HG03457 (cell line): ENCODE results near the gene MEI1.
"Not testable (repeated sequence)": the region's sequence is repeated elsewhere in the genome, so short reads cannot be mapped to it uniquely, and the experiment has no call there.

ENCODE experiments used
- ATAC-seq: cut with Tn5 transposase; IDR thresholded peaks from one replicate; pipeline ENCODE4 v1.9.1; 2021; ENCODE audit warnings: moderate number of reproducible peaks; ENCODE audit not compliant: unreplicated experiment

The MEI1 gene, protein sequence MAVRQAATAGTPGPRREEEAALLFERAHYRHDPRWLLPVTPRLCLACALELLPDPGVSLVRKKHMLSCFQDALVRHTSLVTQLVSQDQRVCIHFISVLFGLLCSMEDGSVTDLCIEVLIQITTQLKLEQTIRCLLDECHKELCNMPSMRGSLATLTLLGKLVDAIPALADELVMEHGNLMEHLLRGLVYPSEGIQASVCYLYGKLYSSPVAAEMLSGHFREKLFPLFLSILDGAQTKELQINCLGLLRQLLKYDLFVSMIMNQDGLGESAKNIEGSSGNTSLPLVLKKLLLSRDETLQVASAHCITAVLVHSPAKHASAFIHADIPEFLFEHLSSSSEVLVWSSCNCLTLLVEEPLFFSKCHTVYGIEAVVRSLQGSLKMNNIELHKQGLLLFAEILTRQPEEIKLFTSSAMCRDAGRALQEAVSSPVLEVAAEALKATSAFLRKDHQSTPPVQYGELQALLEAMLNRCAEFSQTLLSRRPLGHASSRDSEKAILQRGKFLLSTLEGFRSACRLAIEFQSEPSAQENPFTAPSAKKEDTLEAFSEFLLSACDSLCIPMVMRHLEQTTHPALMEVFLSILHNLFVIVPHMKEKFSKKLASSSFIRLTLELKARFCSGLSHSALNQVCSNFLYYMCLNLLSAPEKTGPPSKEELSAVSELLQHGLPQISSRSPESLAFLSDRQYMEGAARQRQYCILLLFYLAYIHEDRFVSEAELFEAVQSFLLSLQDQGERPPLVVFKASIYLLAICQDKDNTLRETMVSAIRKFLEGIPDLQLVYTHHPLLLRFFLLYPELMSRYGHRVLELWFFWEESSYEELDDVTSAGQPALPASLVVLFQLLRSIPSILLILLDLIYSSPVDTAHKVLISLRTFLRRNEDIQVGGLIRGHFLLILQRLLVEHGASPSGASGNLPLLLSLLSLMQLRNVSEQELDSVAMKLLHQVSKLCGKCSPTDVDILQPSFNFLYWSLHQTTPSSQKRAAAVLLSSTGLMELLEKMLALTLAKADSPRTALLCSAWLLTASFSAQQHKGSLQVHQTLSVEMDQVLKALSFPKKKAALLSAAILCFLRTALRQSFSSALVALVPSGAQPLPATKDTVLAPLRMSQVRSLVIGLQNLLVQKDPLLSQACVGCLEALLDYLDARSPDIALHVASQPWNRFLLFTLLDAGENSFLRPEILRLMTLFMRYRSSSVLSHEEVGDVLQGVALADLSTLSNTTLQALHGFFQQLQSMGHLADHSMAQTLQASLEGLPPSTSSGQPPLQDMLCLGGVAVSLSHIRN

DNA sequence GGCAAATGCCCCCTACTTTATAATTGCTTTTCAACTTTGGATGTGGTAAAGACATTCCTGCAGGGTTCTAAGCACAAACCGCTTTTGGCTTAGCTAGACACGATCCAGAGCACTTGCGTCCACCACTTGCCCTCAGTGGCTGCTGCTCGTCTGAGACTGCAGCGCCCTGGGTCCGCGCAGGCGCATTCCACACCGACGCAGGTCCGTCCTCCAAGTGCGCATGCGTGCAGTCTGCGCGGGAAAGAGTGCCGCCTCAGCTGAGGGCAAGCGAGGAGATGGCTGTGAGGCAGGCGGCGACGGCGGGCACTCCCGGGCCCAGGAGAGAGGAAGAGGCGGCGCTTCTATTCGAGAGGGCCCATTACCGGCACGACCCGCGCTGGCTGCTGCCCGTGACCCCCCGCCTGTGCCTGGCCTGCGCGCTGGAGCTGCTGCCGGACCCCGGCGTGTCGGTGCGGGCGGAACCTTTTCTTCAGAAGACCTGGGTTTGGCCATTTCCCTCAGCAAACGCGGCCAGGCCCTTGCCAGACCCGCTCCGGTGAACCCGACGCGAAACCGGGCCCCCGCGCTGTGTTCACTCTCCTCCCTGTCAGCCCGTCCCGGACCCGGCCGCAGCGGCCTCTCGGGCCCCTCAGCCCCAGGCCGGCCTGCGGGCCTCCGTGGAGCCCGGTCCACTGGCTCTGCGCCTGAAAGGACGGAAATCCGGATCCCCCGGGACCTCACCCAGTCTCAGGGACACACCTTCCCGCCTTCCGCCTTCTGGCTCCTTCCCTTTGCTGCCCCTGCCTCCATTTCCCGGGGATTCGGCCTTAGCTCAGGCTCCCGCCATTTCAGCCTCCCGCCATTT is at the start of gene MEI1:
Gene MEI1, plus strand, starts transcription at position 240 of the 844 bp plus-strand sequence. Its CDS starts 36 bp downstream, at position 276.
- ATAC-seq: no peak

DNA sequence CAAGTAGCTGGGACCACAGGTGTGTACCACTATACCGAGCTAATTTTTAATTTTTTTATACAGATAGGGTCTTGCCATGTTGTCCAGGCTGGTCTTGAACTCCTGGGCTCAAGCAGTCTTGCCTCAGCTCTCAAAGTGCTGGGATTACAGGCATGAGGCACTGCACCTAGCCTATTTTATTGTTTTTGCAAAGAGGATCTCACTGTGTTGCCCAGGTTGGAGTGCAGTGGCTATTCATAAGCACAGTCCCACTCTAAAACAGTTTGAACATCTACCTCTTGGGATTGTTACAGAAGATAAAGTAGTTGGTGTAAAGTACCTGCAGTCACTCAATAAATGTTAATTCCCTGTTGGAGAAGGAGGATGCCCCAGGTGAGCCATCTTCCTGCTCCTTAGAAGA is 49.1 kb upstream of the MEI1 start:
- no peak for ATAC-seq

DNA sequence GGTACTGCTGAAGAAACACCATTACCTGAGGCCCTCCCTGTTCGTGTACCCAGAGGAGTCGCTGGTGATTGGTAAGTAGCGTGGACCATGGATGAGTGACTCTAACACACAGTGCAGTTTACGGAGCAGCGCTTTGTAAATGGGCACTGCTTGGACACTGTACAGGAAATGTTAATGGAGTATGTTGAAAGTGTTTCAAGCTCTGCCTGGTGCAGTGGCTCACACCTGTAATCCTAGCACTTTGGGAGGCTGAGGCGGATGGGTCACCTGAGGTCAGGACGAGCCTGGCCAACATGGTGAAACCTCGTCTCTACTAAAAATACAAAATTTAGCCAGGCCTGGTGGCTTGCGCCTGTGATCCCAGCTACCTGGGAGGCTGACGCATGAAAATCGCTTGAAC is 48.5 kb upstream of the MEI1 start:
- ATAC-seq: no peak

DNA sequence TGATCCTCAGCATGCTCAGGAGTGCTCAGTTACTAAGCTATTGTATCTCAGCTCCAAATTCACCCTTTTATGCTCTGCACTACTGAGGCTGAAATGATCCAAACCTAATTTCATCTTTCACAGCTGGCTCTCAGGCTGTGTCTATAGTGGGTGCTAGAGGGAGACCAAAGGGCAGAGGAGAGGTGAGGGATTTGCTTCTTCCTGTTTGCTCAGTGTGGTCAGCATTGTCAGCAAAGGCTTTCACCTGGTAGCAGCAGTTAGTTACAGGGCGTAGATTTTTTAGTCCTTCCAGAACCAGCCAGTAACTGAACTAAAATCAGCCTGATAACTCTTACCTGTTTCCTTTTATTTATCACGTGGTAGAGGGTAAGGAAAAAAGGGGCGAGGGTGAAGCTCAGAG is 45.0 kb upstream of the MEI1 start:
- ATAC-seq: no peak

DNA sequence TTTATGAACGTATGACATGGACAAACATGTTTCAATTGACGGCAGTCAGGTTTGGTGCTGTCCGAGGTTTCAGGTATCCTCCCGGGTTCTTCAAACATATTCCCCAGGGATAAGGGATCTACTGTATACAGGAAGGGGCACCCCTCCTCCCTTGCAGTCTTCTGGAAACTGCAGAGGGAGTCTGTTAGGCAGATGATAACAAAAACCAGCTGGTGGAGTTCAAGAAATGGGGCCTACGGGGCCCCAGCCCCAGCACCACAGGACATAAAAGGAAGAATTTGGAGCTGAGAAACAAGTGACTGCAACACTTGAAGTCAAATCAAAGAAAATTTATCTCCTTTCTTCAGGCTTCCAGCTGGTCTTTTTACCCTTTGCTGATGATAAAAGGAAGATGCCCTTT is 42.7 kb upstream of the MEI1 start:
- ATAC-seq: no peak

DNA sequence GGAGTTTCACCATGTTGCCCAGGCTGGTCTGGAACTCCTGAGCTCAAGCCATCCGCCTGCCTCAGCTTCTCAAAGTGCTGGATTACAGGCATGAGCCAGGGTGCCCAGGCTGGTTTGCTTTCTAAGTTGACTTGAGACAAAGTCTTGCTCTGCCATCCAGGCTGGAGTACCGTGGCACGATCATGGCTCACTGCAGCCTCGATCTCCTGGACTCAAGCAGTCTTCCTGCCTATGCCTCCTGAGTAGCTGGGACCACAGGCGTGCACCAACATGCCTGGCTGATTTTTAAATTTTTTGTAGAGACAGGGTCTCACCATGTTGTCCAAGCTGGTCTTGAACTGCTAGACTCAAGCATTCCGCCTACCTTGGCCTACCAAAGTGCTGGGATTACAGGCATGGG is 41.6 kb upstream of the MEI1 start:
- ATAC-seq: no peak

DNA sequence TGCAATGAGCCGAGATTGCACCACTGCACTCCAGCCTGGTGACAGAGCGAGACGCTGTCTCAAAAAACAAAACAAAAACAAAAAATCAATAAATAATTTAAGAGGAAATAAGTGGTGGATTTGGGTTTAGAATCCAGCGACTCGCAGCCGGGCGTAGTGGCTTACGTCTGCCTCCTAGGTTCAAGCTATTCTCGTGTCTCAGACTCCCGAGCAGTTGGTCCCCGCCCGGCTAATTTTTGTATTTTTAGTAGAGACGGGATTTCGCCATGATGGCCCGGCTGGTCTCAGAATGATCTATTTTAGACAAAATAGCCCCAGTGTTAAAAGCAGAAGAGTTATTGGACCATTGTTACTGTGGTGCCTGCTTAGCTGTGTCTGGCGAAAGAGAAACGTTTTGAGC is 40.4 kb upstream of the MEI1 start:
- no peak for ATAC-seq

DNA sequence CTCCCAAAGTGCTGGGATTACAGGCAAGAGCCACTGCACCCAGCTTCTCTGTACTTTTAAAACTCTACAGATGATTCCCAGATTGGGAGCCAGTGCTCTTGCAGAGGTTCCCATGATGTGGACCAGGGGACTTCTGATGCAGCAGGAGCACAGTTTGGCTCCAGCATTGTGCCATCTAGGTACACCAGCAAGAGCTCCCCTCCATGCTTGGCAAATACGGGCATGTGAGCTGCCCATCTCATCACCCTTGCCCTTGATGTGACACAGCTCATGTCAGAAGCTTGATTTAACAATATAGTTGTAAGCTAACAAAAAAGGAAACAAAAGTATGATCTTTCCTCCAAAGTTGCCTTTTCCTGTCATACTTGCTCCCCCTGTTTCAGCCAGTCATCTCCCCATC is 39.4 kb upstream of the MEI1 start:
- ATAC-seq: no peak

DNA sequence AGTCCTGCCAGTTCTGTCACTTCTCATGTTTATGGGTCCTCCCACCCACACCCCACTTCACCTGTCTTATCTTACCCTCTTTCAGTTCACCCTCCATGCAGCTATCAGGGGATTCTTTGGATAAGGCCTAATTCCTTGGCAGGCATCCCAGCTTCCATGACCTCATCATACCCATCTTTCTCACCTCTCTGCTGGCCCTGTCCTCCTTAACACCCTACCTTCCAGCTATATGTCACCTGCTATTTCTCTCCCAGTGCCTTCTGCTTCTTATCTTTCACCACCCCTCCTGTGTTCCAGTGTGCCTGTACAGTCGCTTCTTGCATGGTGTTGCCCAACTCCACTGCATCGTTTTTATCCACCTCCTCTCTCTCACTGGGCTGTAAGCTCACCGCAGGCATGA is 38.9 kb upstream of the MEI1 start:
- no peak for ATAC-seq

DNA sequence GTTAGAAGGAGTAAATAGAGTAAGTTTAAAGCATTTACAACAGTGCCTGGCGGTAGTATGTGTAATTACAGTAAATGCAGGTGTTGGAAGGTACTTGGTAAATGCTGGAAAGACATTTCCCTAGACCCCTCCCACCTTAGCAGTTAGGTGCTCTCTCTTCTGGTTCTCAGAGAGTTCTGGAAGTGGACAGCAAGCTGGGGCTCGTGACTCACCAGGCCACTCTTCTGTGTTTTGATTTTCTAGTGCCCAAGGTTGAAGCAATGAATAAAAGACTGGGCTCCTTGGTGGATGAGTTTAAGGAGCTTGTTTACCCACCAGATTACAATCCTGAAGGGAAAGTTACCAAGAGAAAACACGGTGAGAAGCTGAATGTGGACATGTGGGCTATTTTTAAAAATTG is 38.2 kb upstream of the MEI1 start:
- no peak for ATAC-seq

DNA sequence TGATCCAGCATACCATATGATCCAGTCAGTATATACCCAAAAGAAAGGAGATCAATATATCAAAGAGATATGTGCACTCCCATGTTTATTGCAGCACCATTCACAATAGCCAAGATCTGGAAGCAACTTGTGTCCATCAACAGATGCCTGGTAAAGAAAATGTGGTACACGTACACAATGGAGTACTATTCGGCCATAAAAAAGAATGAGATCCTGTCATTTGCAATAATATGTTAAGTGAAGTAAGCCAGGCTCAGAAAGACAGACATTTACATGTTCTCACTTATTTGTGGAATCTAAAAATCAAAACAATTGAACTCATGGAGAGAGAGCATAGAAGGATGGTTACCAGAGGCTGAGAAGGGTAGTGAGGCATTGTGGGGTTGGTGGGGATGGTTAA is 37.6 kb upstream of the MEI1 start:
- no peak for ATAC-seq

DNA sequence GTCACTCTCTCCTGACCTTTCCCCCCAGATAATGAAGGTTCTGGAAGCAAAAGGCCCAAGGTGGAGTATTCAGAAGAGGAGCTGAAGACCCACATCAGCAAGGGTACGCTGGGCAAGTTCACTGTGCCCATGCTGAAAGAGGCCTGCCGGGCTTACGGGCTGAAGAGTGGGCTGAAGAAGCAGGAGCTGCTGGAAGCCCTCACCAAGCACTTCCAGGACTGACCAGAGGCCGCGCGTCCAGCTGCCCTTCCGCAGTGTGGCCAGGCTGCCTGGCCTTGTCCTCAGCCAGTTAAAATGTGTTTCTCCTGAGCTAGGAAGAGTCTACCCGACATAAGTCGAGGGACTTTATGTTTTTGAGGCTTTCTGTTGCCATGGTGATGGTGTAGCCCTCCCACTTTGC is 35.7 kb upstream of the MEI1 start:
- not testable (repeated sequence) for ATAC-seq

DNA sequence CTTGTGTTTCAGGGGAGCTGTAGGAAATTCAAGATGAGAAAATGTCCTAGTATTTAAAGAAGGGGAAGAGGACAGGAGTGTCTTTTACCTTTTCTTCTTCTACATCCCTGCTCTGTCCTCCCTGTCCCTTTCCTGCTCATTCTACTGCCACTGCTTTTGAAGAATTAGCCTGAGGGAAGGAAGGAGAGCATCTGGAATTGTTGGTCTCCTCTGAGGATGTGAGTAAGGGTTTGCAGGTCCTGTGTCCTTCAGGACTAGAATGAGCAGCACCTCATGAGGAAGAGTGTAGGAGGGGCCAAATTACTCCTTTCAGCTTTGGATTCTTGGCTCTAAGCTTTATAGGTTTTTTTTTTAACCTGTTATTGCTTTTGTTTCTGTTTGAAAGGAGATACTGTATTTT is 34.8 kb upstream of the MEI1 start:
- ATAC-seq: no peak

DNA sequence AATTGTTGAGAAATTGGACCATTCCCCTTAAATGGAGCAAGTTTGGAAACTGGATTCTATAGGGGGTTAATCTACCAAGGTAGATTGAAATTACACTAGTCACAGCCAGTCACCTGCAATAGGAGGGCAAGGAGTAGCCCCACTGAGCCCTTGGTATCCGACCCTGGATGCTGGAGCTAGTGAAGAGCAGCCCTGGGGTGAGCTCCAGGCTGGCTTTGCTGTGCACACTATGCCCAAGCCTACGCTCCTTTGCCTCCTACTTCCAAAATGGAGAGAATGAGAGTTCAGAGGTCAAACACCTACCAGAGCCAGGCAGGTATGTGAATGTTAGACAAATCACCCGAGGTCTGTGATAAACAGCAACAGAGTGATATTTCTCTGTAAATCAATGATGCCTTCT is 34.4 kb upstream of the MEI1 start:
- ATAC-seq: no peak

DNA sequence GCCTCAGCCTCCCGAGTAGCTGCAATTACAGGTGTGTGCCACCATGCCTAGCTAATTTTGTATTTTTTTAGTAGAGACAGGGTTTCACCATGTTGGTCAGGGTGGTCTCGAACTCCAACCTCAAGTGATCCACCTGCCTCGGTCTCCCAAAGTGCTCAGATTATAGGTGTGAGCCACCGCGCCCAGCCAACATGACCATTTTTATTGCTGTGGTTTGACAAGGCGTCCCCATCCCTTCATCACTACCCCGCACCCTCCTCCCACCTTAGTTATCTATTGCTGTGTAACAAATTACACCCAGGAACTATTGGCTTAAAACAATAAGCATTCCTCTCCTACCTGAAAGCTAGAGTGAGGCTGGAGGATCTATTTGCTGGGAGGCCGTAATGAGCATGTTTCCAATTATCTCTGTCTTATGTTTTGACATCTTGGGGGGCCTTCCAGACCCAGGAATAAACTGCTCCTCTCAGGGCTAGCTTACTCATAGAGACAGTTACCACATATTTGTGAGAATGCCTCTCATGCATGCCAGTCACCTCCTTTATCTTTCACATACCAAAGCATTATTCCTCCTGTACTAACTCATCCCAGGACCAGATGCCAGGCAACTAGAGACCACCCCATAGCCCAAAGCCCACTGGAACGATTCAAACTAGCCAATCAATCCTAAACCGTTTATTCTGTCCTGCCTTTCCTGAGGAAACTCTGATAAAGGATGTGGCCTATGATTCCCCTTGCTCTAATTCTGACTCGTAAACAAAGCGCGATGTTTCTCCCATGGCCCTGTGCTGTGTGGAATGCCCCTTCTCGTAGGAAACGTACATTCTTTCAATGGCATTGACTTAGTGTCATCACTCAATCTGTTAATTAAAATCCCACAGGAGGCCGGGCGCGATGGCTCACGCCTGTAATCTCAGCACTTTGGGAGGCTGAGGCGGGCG is 30.1 kb upstream of the MEI1 start:
- no peak for ATAC-seq

DNA sequence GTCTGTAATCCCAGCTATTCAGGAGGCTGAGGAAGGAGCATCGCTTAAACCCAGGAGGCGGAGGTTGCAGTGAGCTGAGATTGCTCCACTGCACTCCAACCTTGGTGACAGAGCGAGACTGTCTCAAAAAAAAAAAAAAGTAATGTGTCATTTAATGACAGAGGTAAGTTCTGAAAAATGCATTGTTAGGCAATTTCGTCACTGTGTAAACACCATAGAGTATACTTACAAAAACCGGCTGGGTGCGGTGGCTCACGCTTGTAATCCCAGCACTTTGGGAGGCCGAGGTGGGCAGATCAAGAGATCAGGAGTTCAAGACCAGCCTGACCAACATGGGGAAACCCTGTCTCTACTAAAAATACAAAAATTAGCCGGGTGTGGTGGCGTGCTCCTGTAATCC is 27.2 kb upstream of the MEI1 start:
- not testable (repeated sequence) for ATAC-seq

DNA sequence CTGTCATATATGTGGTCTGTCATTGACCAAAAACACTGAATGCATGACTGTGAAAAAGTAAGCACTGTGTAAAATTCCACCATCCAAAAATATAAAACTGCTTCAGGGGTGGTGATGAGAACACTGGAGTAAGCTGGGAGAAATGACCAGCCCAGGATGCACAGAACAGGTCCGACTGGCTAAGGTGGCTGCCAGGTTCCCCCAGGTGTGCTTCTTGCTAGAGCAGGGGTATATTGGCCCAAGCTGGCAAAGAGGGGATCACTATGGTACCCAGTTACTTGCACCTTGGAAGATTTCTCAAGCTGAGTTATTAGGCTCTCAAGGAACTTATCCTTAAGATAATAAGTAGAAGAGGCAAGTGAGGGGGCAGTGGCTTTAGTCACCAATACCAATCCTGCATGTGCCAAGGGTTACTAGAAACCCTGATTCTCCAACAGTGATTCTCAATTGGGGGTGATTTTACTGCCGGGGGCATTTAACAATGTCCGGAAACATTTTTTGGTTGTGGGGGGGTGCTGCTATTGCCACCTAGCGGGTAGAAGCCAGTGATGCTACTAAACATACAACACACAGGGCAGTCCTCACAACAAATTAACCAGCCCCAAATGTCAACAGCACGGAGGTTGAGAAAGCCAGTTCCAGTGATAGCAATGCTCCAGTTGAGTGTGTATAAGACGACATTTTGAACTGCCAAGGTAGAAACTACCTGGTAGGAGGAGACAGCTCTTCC is 26.4 kb upstream of the MEI1 start:
- no peak for ATAC-seq

DNA sequence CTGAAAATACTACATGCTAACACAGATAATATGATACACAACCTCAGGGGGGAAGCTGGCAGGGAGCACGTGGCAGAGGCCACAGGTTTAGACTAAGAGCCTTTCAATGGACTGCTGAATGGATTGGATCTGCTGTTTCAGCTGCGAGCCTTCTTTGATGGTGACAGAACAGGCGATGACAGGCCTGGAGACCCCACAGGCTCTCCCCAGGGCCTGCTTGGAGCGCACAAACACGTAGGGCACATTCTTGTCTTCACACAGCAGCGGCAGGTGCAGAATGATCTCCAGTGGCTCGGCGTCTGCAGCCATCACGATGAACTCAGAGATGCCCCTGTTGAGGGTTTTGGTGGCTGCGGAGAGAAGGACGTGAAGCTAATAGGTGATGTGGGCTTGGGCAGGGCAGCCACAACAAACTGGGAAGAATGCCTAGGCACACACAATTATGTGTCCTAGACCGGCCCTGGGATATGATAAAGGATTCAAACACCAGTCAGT is 24.4 kb upstream of the MEI1 start:
- ATAC-seq: no peak

DNA sequence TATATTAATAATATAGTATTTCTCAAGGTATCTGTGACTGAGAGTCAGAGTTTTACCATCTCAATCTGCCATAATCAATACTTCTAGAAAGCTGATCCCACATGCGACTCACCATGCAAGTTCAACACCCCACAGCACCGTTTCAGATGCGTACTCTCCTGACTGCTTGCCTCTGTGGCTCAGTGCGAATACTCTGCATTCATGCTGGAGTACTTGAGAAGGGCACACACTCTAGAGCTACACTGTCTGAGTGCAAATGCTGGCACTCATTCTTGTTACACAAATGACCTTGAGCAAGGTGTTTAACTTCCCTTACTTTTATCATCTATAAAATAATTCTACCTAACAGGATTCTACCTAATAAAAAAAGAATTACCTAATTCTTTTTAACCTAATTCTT is 23.2 kb upstream of the MEI1 start:
- ATAC-seq: no peak
